GM12878 (cell line): ENCODE measurements around the gene CNN1. TPM values are rescaled to one million over a fixed set of nuclear protein-coding genes. Genes with fewer than 3 reads are reported as not detected.

ENCODE experiments used
- ATAC-seq: fragments of 200-7000 bp; cut with Tn5 transposase; 3 replicates; pipeline ENCODE4 v1.9.1; 2020; ENCODE audit warnings: mild to moderate bottlenecking, moderate library complexity
- BruUV-seq: library from RNA; stranded (reverse); fragments of 400-500 nt; replicated peaks from 2 replicates; lab custom pipeline; 2021; lab: Mats Ljungman, UMichigan
- CTCF ChIA-PET: fragments of 300-600 bp; sonication (Branson Sonifier 250); formaldehyde crosslinking; extraction: SDS; loops from one replicate; lab custom pipeline; 2021; ENCODE audit warnings: inconsistent platforms; lab: Yijun Ruan, JAX
- POLR2A ChIA-PET: fragments of 350-600 bp; formaldehyde crosslinking; extraction: SDS; loops from one replicate; lab custom pipeline; 2021; ENCODE audit warnings: inconsistent platforms; lab: Charles Lee
- RAD21 ChIA-PET: fragments of 300-600 bp; sonication (Branson Sonifier 250); formaldehyde crosslinking; loops from one replicate; lab custom pipeline; 2023; ENCODE audit warnings: antibody characterized with exemption; ENCODE audit not compliant: unreplicated experiment; lab: Charles Lee
- SMC1A ChIA-PET: fragments of 300-600 bp; sonication (Branson Sonifier 250); formaldehyde crosslinking; loops from one replicate; lab custom pipeline; 2023; ENCODE audit not compliant: unreplicated experiment, uncharacterized antibody; lab: Charles Lee
- DNase-seq: peaks from one replicate; pipeline ENCODE4 v3.0.0-alpha.2; 2011; ENCODE audit warnings: low read depth, low spot score
- FAIRE-seq: peaks from 3 replicates; lab custom pipeline; 2011; peaks lifted over from hg19 to GRCh38; lab: Jason Lieb, UNC
- H2AFZ ChIP-seq: 2 replicates; pipeline ENCODE4 v1.6.0; 2011; ENCODE audit warnings: low read depth, low read length, control low read depth; ENCODE audit not compliant: control insufficient read depth
- H3K27ac ChIP-seq: 2 replicates; pipeline ENCODE4 v1.5.1; 2011; ENCODE audit warnings: control low read depth; ENCODE audit not compliant: control insufficient read depth, insufficient read depth
- H3K27me3 ChIP-seq, 2 experiments: replicated peaks in 1 of 2; 2 replicates each; pipeline versions ENCODE4 v1.6.0 to v1.6.1; 2011; ENCODE audit warnings: low read length in 1 of 2; ENCODE audit not compliant: control insufficient read depth in 2 of 2, insufficient read depth in 2 of 2
- H3K36me3 ChIP-seq, 2 experiments: 2 replicates each; pipeline ENCODE4 v1.5.1; 2011; ENCODE audit warnings: low read length in 1 of 2; ENCODE audit not compliant: control insufficient read depth in 2 of 2, insufficient read depth in 2 of 2
- H3K4me1 ChIP-seq: 2 replicates; pipeline ENCODE4 v1.6.1; 2011; ENCODE audit warnings: mild to moderate bottlenecking, low read length, moderate library complexity, mixed read lengths; ENCODE audit not compliant: control insufficient read depth, insufficient read depth
- H3K4me2 ChIP-seq: 2 replicates; pipeline ENCODE4 v1.6.0; 2011; ENCODE audit warnings: control low read depth; ENCODE audit not compliant: control insufficient read depth, insufficient read depth
- H3K4me3 ChIP-seq: fragments of 200-600 bp; sonication (generic); 2 replicates; pipeline ENCODE4 v1.5.1; 2016
- H3K79me2 ChIP-seq: 2 replicates; pipeline ENCODE4 v1.6.0; 2011; ENCODE audit warnings: low read length; ENCODE audit not compliant: control insufficient read depth, insufficient read depth
- H3K9ac ChIP-seq: 2 replicates; pipeline ENCODE4 v1.8.0; 2011; ENCODE audit warnings: low read length, control low read depth, mixed read lengths; ENCODE audit not compliant: control insufficient read depth, insufficient read depth
- H3K9me3 ChIP-seq: replicated peaks from 3 replicates; pipeline ENCODE4 v1.5.1; 2011; ENCODE audit warnings: mild to moderate bottlenecking, low read length; ENCODE audit not compliant: control insufficient read depth, insufficient read depth
- H4K20me1 ChIP-seq: 2 replicates; pipeline ENCODE4 v1.6.0; 2011; ENCODE audit not compliant: control insufficient read depth, insufficient read depth
- BACH1 ChIP-seq: fragments of 450-650 bp; IDR thresholded peaks from 2 replicates; pipeline ENCODE4 v1.6.1; 2017; ENCODE audit warnings: mild to moderate bottlenecking, borderline replicate concordance
- BMI1 ChIP-seq: fragments of 450-650 bp; IDR thresholded peaks from 2 replicates; pipeline ENCODE4 v1.6.1; 2016; ENCODE audit warnings: mild to moderate bottlenecking, moderate library complexity, borderline replicate concordance
- TCF3 ChIP-seq: IDR thresholded peaks from 2 replicates; pipeline ENCODE4 v1.6.1; 2012; ENCODE audit warnings: low read depth, mild to moderate bottlenecking, low read length, borderline replicate concordance; ENCODE audit not compliant: insufficient read depth
- ZNF24 ChIP-seq: fragments of 450-650 bp; IDR thresholded peaks from 2 replicates; pipeline ENCODE4 v1.6.1; 2017; ENCODE audit warnings: antibody characterized with exemption, mild to moderate bottlenecking
- WGBS: methylation state at CpG from one replicate; pipeline ENCODE4 v1.1.6; 2016; ENCODE audit warnings: low lambda C conversion rate; ENCODE audit not compliant: insufficient replicate concordance, insufficient coverage; ENCODE audit errors: missing lambda C conversion rate; 5-methylcytosine and 5-hydroxymethylcytosine counted together
- in situ Hi-C: fragments of 300-500 bp; cut with MboI; formaldehyde crosslinking; loops from 9 replicates; pipeline ENCODE4 v1.14.3; 2018; ENCODE audit warnings: mixed read lengths
- intact Hi-C: fragments of 100-400 bp; cut with micrococcal nuclease; formaldehyde crosslinking; loops from one replicate; pipeline ENCODE4 v1.14.2; 2022; ENCODE audit not compliant: unreplicated experiment
- polyA plus RNA-seq, 11 experiments: library from polyadenylated mRNA; depleted of rRNA in 4 of 11; unstranded in 6 of 11; stranded (reverse) in 5 of 11; fragments of >200 nt; fragmentation: Nextera tagmentation in 4 of 11; fragmentation: Illumina TruSeq in 1 of 11; extraction: Ambion mirVana in 4 of 11; extraction: Trizol in 1 of 11; gene quantifications; 1 replicate in 1 of 11; 2 replicates in 10 of 11; pipeline versions ENCODE4 v1.2.1 to v1.2.3, GENCODE V29; 2011 to 2016; ENCODE audit warnings: inconsistent platforms in 2 of 11, missing spikeins in 2 of 11, low read depth in 1 of 11
- total RNA-seq, 4 experiments: library from RNA; depleted of rRNA in 3 of 4; stranded (reverse); fragments of >200 nt in 3 of 4; fragmentation: Illumina TruSeq in 1 of 4; extraction: Trizol in 1 of 4; gene quantifications; 2 replicates each; pipeline versions ENCODE4 v1.2.1 to v1.2.3, GENCODE V29; 2013 to 2021
- TF ChIP-seq, protein P1 (sequence below): fragments of 450-650 bp; IDR thresholded peaks from 2 replicates; pipeline ENCODE4 v1.6.1; 2014; ENCODE audit warnings: mild to moderate bottlenecking

Gene CNN1
- total and polyA plus RNA-seq, 10 of the 15 experiments (the other 5 are each of a cell fraction or from before 2014, with no cell fraction given) = 0.03 to 0.58 (median 0.22) TPM; not detected in 1

- BruUV-seq = no TSS peak
- Histone ChIP-seq H3K79me2 (peaks cover 4% of the 10 kb centered on the region), H3K27ac (no peak overlapping the region), H3K4me2 (no peak overlapping the region), H3K4me3 (no peak overlapping the region)
- CTCF ChIA-PET = interaction anchor here (0.6 to 1.1 kb wide), 2 partner anchors 9 to 14 kb away, joined by 3 to 4 read pairs; no protein-coding TSS in a partner anchor
- TF ChIP-seq BACH1 = no peak
- TF ChIP-seq, protein P1, sequence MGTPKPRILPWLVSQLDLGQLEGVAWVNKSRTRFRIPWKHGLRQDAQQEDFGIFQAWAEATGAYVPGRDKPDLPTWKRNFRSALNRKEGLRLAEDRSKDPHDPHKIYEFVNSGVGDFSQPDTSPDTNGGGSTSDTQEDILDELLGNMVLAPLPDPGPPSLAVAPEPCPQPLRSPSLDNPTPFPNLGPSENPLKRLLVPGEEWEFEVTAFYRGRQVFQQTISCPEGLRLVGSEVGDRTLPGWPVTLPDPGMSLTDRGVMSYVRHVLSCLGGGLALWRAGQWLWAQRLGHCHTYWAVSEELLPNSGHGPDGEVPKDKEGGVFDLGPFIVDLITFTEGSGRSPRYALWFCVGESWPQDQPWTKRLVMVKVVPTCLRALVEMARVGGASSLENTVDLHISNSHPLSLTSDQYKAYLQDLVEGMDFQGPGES = no peak
- no peak for TF ChIP-seq ZNF24
- TF ChIP-seq BMI1 = no peak
- no peak for TF ChIP-seq TCF3
- TF ChIP-seq, all 136 proteins: peak for 0
- no peaks in the 10 kb centered on the region for H3K9me3 ChIP-seq
- ATAC-seq = no peak
- ChIA-PET POLR2A (no interaction called here), SMC1A (no interaction called here), RAD21 (no interaction called here)
- no peaks in the 10 kb centered on the region for H3K4me1 ChIP-seq
- H3K36me3 ChIP-seq = peaks cover 0 to 4% of the 10 kb centered on the region in 2 experiments; a peak in 3 of 4 replicates
- intact Hi-C loops = no loop called here
- no peaks in the 10 kb centered on the region for H4K20me1 ChIP-seq
- no peak overlapping the region for H2AFZ ChIP-seq
- WGBS = 83% methylated on average over 7 of the region's 7 CpGs
- in situ Hi-C loops = loop anchor here (5.0 kb wide), 1 partner anchor 87 kb away; no protein-coding TSS in a partner anchor
- H3K27me3 ChIP-seq = no peaks in the 10 kb centered on the region
- no peak for DNase-seq
- FAIRE-seq = no peak
- no peak overlapping the region for H3K9ac ChIP-seq
These were observed 38.7 kb upstream of the CNN1 start for GRCh38 chr19:11499890-11500420.
